IMR-90 (cell line): Measurements from ENCODE around the gene RPA3. TPM values are rescaled to one million over a fixed set of nuclear protein-coding genes. Genes with fewer than 3 reads are reported as not detected.

Experiments used
- ATAC-seq: fragments of 200-7000 bp; cut with Tn5 transposase; 2 replicates; pipeline ENCODE4 v1.9.1; 2020; ENCODE audit warnings: low read depth, mild to moderate bottlenecking, moderate library complexity
- BruUV-seq: library from RNA; stranded (reverse); fragments of 400-500 nt; replicated peaks from 2 replicates; lab custom pipeline; 2021; lab: Mats Ljungman, UMichigan
- CTCF ChIA-PET: fragments of 300-600 bp; formaldehyde crosslinking; extraction: SDS; loops from one replicate; lab custom pipeline; 2021; ENCODE audit warnings: antibody characterized with exemption; lab: Yijun Ruan, JAX
- POLR2A ChIA-PET: fragments of 300-600 bp; sonication (Branson Sonifier 250); formaldehyde crosslinking; loops from one replicate; lab custom pipeline; 2022; ENCODE audit warnings: antibody characterized with exemption; ENCODE audit not compliant: unreplicated experiment; lab: Charles Lee
- DNase-seq: peaks from one replicate; pipeline ENCODE4 v3.0.0; 2013
- H2AFZ ChIP-seq: replicated peaks from 2 replicates; pipeline ENCODE3; 2013; ENCODE audit warnings: low read length, mild to moderate bottlenecking; ENCODE audit not compliant: poor library complexity
- H2AK5ac ChIP-seq: 2 replicates; pipeline ENCODE4 v1.6.1; 2013; ENCODE audit warnings: low read depth, low read length, inconsistent platforms
- H2AK9ac ChIP-seq: replicated peaks from 2 replicates; pipeline ENCODE3; 2013; ENCODE audit warnings: mild to moderate bottlenecking, low read depth, low read length, moderate library complexity; ENCODE audit not compliant: poor library complexity
- H2BK120ac ChIP-seq: 2 replicates; pipeline ENCODE4 v1.6.1; 2013; ENCODE audit warnings: low read depth, low read length, inconsistent platforms
- H2BK15ac ChIP-seq: 3 replicates; pipeline ENCODE4 v1.6.1; 2013; ENCODE audit warnings: low read depth, low read length, inconsistent platforms
- H2BK20ac ChIP-seq: 2 replicates; pipeline ENCODE4 v1.6.1; 2013; ENCODE audit warnings: low read depth, mild to moderate bottlenecking, inconsistent platforms, low read length, moderate library complexity
- H2BK5ac ChIP-seq: 2 replicates; pipeline ENCODE4 v1.6.1; 2013; ENCODE audit warnings: mild to moderate bottlenecking, low read depth, low read length, inconsistent platforms; ENCODE audit not compliant: poor library complexity, severe bottlenecking
- H3K14ac ChIP-seq: replicated peaks from 2 replicates; pipeline ENCODE4 v1.6.1; 2013; ENCODE audit warnings: low read depth, low read length, inconsistent platforms
- H3K18ac ChIP-seq: 2 replicates; pipeline ENCODE4 v1.6.1; 2013; ENCODE audit warnings: low read depth, low read length, control low read depth
- H3K23ac ChIP-seq: 2 replicates; pipeline ENCODE4 v1.6.1; 2013; ENCODE audit warnings: low read depth, low read length, inconsistent platforms
- H3K27ac ChIP-seq: 2 replicates; pipeline ENCODE4 v1.5.1; 2013; ENCODE audit warnings: mild to moderate bottlenecking, control low read depth, low read length; ENCODE audit not compliant: insufficient read depth
- H3K27me3 ChIP-seq: 2 replicates; pipeline ENCODE4 v1.6.1; 2013; ENCODE audit warnings: low read length; ENCODE audit not compliant: control insufficient read depth, insufficient read depth
- H3K36me3 ChIP-seq: 2 replicates; pipeline ENCODE4 v1.6.1; 2013; ENCODE audit warnings: low read length, mixed read lengths; ENCODE audit not compliant: control insufficient read depth, insufficient read depth
- H3K4ac ChIP-seq: 2 replicates; pipeline ENCODE4 v1.6.1; 2013; ENCODE audit warnings: low read depth, low read length, inconsistent platforms
- H3K4me1 ChIP-seq: 2 replicates; pipeline ENCODE4 v1.6.1; 2013; ENCODE audit warnings: low read length, mixed read lengths; ENCODE audit not compliant: control insufficient read depth, insufficient read depth
- H3K4me2 ChIP-seq: 2 replicates; pipeline ENCODE4 v1.6.1; 2013; ENCODE audit warnings: low read depth, mild to moderate bottlenecking, control low read depth, low read length, moderate library complexity
- H3K4me3 ChIP-seq: 2 replicates; pipeline ENCODE4 v1.5.1; 2013; ENCODE audit warnings: low read depth, mild to moderate bottlenecking, control low read depth, low read length, moderate library complexity; ENCODE audit not compliant: insufficient read depth
- H3K56ac ChIP-seq: 2 replicates; pipeline ENCODE4 v1.6.1; 2013; ENCODE audit warnings: low read length, inconsistent platforms; ENCODE audit not compliant: insufficient read depth; ENCODE audit errors: extremely low read depth
- H3K79me1 ChIP-seq, 2 experiments: 2 replicates each; pipeline ENCODE4 v1.6.1; 2013; ENCODE audit warnings: low read length in 2 of 2, inconsistent platforms in 1 of 2, low read depth in 1 of 2
- H3K9ac ChIP-seq: 2 replicates; pipeline ENCODE4 v1.6.1; 2013; ENCODE audit warnings: low read depth, low read length, control low read depth
- H3K9me1 ChIP-seq: 2 replicates; pipeline ENCODE4 v1.6.1; 2013; ENCODE audit warnings: low read length, inconsistent platforms; ENCODE audit not compliant: insufficient read depth
- H3K9me3 ChIP-seq: 2 replicates; pipeline ENCODE4 v1.6.1; 2013; ENCODE audit warnings: low read length; ENCODE audit not compliant: control insufficient read depth, insufficient read depth
- H4K20me1 ChIP-seq: 2 replicates; pipeline ENCODE4 v1.6.1; 2013; ENCODE audit warnings: low read length, inconsistent platforms; ENCODE audit not compliant: insufficient read depth
- H4K5ac ChIP-seq: 2 replicates; pipeline ENCODE4 v1.6.1; 2013; ENCODE audit warnings: mild to moderate bottlenecking, low read depth, low read length, control low read depth
- H4K8ac ChIP-seq, 2 experiments: 2 replicates each; pipeline ENCODE4 v1.6.1; 2013; ENCODE audit warnings: low read depth in 2 of 2, low read length in 2 of 2, control low read depth in 1 of 2, inconsistent platforms in 1 of 2
- H4K91ac ChIP-seq: 2 replicates; pipeline ENCODE4 v1.6.1; 2013; ENCODE audit warnings: low read depth, low read length, inconsistent platforms; ENCODE audit not compliant: insufficient read depth
- BHLHE40 ChIP-seq: fragments of 150-350 bp; IDR thresholded peaks from 2 replicates; pipeline ENCODE4 v1.6.1; 2016; ENCODE audit warnings: mild to moderate bottlenecking, low read depth, low read length
- CEBPB ChIP-seq: IDR thresholded peaks from 2 replicates; pipeline ENCODE4 v1.6.1; 2012; ENCODE audit warnings: low read depth, low read length, improper control_type of control experiment
- CHD1 ChIP-seq: IDR thresholded peaks from 2 replicates; pipeline ENCODE4 v1.6.1; 2012; ENCODE audit warnings: low read depth, low read length, improper control_type of control experiment
- CTCF ChIP-seq: conservative IDR thresholded peaks from 2 replicates; pipeline ENCODE4 v1.5.1; 2012; ENCODE audit warnings: mild to moderate bottlenecking, low read depth, low read length, improper control_type of control experiment
- ELK1 ChIP-seq: fragments of 150-350 bp; IDR thresholded peaks from 2 replicates; pipeline ENCODE4 v1.6.1; 2016; ENCODE audit warnings: low read depth, mild to moderate bottlenecking, low read length, moderate library complexity, borderline replicate concordance
- FOS ChIP-seq: fragments of 150-350 bp; IDR thresholded peaks from 2 replicates; pipeline ENCODE4 v1.6.1; 2016; ENCODE audit warnings: low read depth, low read length
- MAFK ChIP-seq: IDR thresholded peaks from 2 replicates; pipeline ENCODE4 v1.6.1; 2012; ENCODE audit warnings: low read depth, low read length, improper control_type of control experiment
- MAZ ChIP-seq: IDR thresholded peaks from 2 replicates; pipeline ENCODE4 v1.6.1; 2012; ENCODE audit warnings: low read depth, mild to moderate bottlenecking, low read length, improper control_type of control experiment, moderate library complexity, borderline replicate concordance
- MXI1 ChIP-seq: IDR thresholded peaks from 2 replicates; pipeline ENCODE4 v1.6.1; 2012; ENCODE audit warnings: low read depth, mild to moderate bottlenecking, low read length, moderate library complexity, borderline replicate concordance
- NFE2L2 ChIP-seq: fragments of 150-350 bp; IDR thresholded peaks from 2 replicates; pipeline ENCODE4 v1.6.1; 2016; ENCODE audit warnings: low read depth, mild to moderate bottlenecking, low read length
- POLR2A ChIP-seq: IDR thresholded peaks from 2 replicates; pipeline ENCODE4 v1.6.1; 2012; ENCODE audit warnings: mild to moderate bottlenecking, low read depth, low read length
- RAD21 ChIP-seq: IDR thresholded peaks from 2 replicates; pipeline ENCODE4 v1.6.1; 2012; ENCODE audit warnings: low read length, improper control_type of control experiment
- RCOR1 ChIP-seq: IDR thresholded peaks from 2 replicates; pipeline ENCODE4 v1.6.1; 2012; ENCODE audit warnings: mild to moderate bottlenecking, low read length, improper control_type of control experiment; ENCODE audit not compliant: insufficient replicate concordance
- RFX5 ChIP-seq: IDR thresholded peaks from 2 replicates; pipeline ENCODE4 v1.8.0; 2012; ENCODE audit warnings: low read depth, mild to moderate bottlenecking, low read length, moderate library complexity
- SMC3 ChIP-seq: fragments of 150-350 bp; IDR thresholded peaks from 2 replicates; pipeline ENCODE4 v1.6.1; 2016; ENCODE audit warnings: low read depth, mild to moderate bottlenecking, antibody characterized with exemption, low read length, moderate library complexity
- USF2 ChIP-seq: fragments of 150-350 bp; IDR thresholded peaks from 2 replicates; pipeline ENCODE4 v1.6.1; 2017; ENCODE audit warnings: mild to moderate bottlenecking, antibody characterized with exemption, low read length, low read depth
- WGBS, 2 experiments: methylation state at CpG; one replicate each; pipeline versions ENCODE4 v1.1.5 to v1.1.7; 2013; ENCODE audit warnings: missing lambda C conversion rate in 2 of 2; ENCODE audit not compliant: insufficient read length in 1 of 2; ENCODE audit errors: extremely low coverage in 2 of 2; 5-methylcytosine and 5-hydroxymethylcytosine counted together
- dilution Hi-C: fragments of 300-500 bp; cut with HindIII; formaldehyde crosslinking; loops from one replicate; pipeline ENCODE4 v1.14.3; 2018; ENCODE audit warnings: low sequenced_read_pairs; ENCODE audit not compliant: unreplicated experiment
- in situ Hi-C: fragments of 300-500 bp; cut with MboI; formaldehyde crosslinking; loops from 3 replicates; pipeline ENCODE4 v1.14.3; 2019; ENCODE audit warnings: low sequenced_read_pairs, inconsistent platforms, mixed read lengths
- intact Hi-C: fragments of 100-400 bp; cut with micrococcal nuclease; formaldehyde crosslinking; loops from 2 replicates; pipeline ENCODE4 v1.10.0; 2022
- polyA plus RNA-seq, 3 experiments: library from polyadenylated mRNA; depleted of rRNA; stranded (reverse); fragments of >200 nt; gene quantifications; 2 replicates each; pipeline ENCODE4 v1.2.3, GENCODE V29; 2012; ENCODE audit warnings: low replicate concordance in 1 of 3
- total RNA-seq: library from RNA; depleted of rRNA; stranded (reverse); fragments of >200 nt; gene quantifications from 2 replicates; pipeline ENCODE4 v1.2.3, GENCODE V29; 2012

The RPA3 gene
- total and polyA plus RNA-seq, 2 of the 4 experiments (the other 2 are of a cell fraction) = 12.7 to 21.1 TPM

- in situ Hi-C loops = loop anchor here (5.0 to 10.0 kb wide), 2 partner anchors 69 to 286 kb away; no protein-coding TSS in a partner anchor
- H3K79me1 ChIP-seq = 0 out of 4 replicates have a peak, but pooled peaks cover 0 to 2% of the 10 kb centered on the region in 2 experiments
- no peak overlapping the region for H3K4me3 ChIP-seq
These were observed 30.1 kb downstream of the RPA3 start for GRCh38 chr7:7688310-7688709.

More at GRCh38 chr7:7688310-7688709, 30.1 kb downstream of the RPA3 start:
- no peak overlapping the region for H3K14ac ChIP-seq
- ATAC-seq (no peak), DNase-seq (no peak)
- no peak overlapping the region for H2AK9ac ChIP-seq
- no peaks in the 10 kb centered on the region for H3K27me3 ChIP-seq
- ChIA-PET CTCF (no interaction called here), POLR2A (interaction anchor here (0.6 kb wide), 1 partner anchor 140 kb away, joined by 3 read pairs; no protein-coding TSS in a partner anchor)
- no peak overlapping the region for H4K91ac ChIP-seq
- H2BK15ac ChIP-seq = no peak overlapping the region
- H4K5ac ChIP-seq = no peak overlapping the region
- no peak overlapping the region for H3K23ac ChIP-seq
- H3K4me2 ChIP-seq = no peak overlapping the region
- no peak overlapping the region for H2BK120ac ChIP-seq
- H3K4ac ChIP-seq = no peak overlapping the region
- TF ChIP-seq MXI1 (no peak), SMC3 (no peak), POLR2A (no peak), CHD1 (no peak), BHLHE40 (no peak), MAFK (no peak), NFE2L2 (no peak), RAD21 (no peak), MAZ (no peak), CEBPB (no peak), RCOR1 (no peak), RFX5 (no peak), USF2 (no peak), ELK1 (no peak), FOS (no peak), CTCF (no peak)
- no TSS peak for BruUV-seq
- H4K8ac ChIP-seq = no peak overlapping the region
- H3K56ac ChIP-seq = no peak overlapping the region
- H2AK5ac ChIP-seq = no peak overlapping the region
- no peak overlapping the region for H3K9ac ChIP-seq
- no peak overlapping the region for H2AFZ ChIP-seq
- intact Hi-C loops = no loop called here
- H4K20me1 ChIP-seq = no peaks in the 10 kb centered on the region
- no peak overlapping the region for H3K27ac ChIP-seq
- dilution Hi-C loops = no loop called here
- no peak overlapping the region for H2BK5ac ChIP-seq
- no peaks in the 10 kb centered on the region for H3K36me3 ChIP-seq
- no peaks in the 10 kb centered on the region; the same call in 1 of the 2 replicates for H3K9me1 ChIP-seq
- WGBS, 2 experiments = no CpG with 5 or more reads among the region's 6 CpGs
- H3K18ac ChIP-seq = no peak overlapping the region
- no peaks in the 10 kb centered on the region; the same call in 1 of the 2 replicates for H3K4me1 ChIP-seq
- no peaks in the 10 kb centered on the region for H3K9me3 ChIP-seq
- no peak overlapping the region for H2BK20ac ChIP-seq
